GM19193 (cell line): ENCODE measurements around the gene SSTR1.

Experiments
- POLR2A ChIP-seq: IDR thresholded peaks from 4 replicates; pipeline ENCODE4 v1.6.1; 2011; ENCODE audit not compliant: insufficient read depth, insufficient read length; ENCODE audit errors: extremely low read depth

Gene SSTR1

DNA sequence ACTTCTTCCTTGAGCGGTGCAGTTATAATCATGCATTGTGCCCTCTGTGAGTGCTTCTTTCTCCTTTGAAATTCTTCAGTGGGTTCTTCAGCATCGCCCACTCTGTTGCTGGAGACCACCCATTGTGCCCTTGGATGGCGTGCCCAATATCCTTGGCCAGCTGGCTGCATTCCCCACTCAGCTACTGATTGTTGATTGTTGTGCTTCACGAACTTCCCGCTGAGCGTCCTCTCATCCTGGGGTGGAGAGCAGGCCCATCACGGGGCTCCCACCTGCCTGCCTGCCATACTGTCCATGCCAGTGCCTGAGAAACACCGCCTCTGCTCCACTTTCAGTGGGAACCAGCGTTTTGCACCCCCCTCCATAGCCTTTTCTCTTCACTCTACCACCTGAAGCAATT lies 8.6 kb upstream of the SSTR1 start:
- no peak for TF ChIP-seq POLR2A

DNA sequence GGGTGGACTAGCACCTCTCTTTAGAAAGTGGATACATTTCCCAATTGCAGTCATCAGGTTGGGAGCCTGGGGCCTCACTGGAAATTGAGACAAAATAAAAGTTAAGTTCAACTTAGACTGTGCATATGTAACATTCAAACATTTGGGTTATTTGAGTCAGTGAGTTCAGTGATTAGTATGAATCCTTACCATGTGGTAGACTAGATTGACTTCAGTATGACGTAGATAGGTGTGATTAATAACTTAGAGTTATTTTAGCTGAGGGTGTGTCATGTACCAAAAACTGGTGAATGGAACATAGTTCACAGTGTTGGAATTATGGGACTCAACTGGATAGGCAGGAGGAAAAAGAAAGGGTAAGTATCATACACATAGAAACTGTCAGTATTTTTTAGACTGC lies 8.0 kb upstream of the SSTR1 start:
- no peak for TF ChIP-seq POLR2A

DNA sequence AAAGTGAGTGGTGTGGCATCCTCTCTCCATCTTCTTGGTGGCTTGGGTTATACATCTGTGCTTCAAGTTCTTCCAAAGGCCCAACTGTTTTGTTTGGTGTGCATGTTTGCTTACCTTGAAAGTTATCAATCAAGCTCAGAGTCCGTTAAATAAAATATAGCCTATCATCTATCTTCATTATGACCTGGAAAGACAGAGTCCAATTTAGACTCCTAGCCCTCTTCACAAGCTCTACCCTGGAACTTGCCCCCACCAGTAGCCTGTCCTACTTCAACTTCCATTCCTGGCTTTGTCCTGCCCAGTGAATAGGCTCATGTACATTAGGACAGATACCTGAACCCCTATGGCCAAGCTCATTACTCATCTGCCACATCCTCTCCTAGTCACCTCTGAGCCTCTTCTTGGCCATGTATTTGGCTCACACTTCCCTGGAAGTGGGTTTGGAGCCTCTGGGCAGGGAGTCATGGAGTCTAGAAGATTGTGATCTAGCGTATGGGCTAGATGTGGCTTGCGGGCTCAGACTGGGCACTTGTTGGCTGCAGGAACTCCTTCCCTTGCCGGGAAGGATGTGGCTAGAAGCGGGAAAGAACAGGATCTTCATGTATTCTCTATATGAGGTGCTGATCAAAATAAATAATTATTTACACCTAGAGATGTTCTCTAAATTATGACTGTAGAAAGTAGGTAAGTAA lies 6.4 kb upstream of the SSTR1 start:
- no peak for TF ChIP-seq POLR2A

DNA sequence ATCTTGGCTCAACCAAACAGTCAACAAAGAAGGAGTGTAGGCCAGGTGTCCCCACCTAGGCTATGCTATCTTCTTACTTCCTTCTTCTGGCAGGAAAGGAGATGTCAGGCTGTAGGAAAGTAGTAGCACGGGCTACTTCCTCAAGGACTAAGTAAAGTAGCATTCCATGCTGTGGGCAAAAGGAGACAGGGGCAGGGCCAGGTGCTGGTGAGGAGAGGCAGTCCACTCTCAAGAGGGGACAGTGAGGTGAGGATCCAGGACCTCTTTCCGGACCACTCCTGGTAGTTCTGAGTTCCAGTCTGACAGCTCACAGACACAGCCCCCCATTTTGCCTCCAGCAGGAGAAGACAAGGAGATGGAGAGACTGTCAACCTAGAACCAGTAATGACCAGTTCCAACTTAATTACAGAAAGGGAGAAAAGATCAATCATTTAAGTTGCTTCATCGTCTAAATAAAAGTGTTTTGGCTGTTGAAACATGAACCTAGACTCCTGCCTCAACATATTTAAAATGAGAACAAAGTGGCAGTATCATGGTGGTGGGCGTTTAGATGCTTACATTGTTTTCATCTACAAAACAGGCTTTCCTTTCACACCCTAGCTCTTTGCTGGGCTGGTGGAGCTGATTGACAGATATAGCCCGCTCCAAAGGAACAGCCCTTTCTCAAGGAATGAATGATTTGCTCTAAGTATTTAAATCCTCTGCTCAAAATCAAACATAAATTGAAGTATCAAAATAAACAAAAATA lies 5.1 kb upstream of the SSTR1 start:
- TF ChIP-seq POLR2A, result no peak

GRCh38 chr14:38203929-38204718 lies 3.6 kb upstream of the SSTR1 start:
- TF ChIP-seq POLR2A, result no peak

DNA sequence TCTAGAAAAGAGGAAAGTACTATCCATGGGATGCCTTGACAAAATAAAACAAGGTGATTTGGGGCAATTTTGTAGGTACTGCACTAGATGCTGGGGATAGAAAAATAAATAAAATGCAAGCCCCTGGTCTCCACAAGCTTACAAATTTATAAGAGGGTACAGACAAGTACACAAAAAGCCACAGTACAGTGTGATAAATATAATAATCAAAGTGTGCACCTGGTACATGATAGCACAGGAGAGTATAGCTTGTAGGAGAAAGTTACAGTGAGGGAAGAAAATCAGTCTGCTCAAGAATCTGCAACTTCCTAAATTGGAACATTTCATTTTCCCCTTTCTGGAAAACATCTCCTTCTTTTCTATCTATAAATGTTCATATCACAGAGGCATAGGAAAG lies 3.0 kb upstream of the SSTR1 start:
- no peak for TF ChIP-seq POLR2A

DNA sequence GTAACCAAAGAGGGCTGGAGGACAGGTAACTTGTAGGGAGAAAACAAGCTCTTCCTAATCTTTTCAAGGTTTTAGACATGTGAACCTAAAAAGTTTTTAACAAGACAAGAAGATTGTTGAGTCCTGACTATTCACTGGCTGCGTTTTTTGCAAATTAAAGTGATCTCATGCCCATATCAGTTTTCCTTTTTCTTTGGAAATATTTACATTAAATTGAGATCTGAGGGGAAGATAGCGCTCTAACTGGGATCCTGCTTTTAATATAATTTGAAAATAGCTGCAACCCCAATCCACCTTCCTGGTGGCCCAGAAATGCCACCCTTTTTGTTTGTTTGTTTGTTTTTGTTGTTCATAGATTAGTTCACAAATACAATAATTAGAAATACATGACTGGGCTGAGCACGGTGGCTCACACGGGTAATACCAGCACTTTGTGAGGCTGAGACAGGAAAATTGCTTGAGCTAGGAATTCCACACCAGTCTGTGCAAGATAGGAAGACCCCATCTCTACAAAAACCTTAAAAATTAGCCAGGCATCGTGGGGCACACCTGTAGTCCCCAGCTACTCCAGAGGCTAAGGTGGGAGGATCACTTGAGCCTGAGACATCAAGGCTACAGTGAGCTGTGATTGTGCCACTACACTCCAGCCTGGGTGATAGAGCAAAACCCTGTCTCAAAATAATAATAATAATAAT lies 2.4 kb upstream of the SSTR1 start:
- no peak for TF ChIP-seq POLR2A

DNA sequence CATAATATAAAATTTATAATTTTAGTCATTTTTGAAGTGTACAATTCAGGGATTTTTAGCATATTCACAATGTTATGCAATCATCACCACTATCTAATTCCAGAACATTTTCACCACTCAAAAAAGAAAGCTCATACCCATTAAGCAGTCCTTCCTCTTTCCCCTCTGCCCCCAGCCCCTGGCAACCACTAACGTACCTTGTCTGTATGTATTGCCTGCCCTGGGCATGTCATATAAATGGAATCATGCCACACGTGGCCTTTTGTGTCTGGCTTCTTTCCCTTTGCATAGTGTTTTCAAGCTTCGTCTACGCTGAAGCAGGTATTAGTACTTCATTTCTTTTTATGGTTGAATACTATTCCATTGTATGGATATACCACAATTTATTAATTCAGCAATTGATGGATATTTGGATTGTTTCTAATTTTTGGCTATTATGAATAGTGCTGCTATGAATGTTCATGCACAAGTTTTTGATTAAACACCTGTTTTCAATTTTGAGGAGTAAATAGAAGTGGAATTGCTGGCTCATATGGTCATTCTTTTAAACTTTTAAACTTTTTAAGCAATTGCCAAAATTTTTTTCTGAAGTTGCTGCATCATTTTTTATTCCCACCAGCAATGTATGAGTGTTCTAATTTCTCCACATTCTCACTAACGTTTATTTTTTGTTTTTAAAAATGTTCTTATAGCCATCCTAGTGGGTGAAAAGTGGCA lies 1.6 kb upstream of the SSTR1 start:
- TF ChIP-seq POLR2A, result no peak

GRCh38 chr14:38206689-38207376 lies 871 bp upstream of the SSTR1 start:
- no peak for TF ChIP-seq POLR2A

GRCh38 chr14:38207377-38207735 lies 348 bp upstream of the SSTR1 start:
- TF ChIP-seq POLR2A, result no peak

GRCh38 chr14:38208618-38209562 lies 1.2 kb downstream of the SSTR1 start:
- TF ChIP-seq POLR2A, result no peak

DNA sequence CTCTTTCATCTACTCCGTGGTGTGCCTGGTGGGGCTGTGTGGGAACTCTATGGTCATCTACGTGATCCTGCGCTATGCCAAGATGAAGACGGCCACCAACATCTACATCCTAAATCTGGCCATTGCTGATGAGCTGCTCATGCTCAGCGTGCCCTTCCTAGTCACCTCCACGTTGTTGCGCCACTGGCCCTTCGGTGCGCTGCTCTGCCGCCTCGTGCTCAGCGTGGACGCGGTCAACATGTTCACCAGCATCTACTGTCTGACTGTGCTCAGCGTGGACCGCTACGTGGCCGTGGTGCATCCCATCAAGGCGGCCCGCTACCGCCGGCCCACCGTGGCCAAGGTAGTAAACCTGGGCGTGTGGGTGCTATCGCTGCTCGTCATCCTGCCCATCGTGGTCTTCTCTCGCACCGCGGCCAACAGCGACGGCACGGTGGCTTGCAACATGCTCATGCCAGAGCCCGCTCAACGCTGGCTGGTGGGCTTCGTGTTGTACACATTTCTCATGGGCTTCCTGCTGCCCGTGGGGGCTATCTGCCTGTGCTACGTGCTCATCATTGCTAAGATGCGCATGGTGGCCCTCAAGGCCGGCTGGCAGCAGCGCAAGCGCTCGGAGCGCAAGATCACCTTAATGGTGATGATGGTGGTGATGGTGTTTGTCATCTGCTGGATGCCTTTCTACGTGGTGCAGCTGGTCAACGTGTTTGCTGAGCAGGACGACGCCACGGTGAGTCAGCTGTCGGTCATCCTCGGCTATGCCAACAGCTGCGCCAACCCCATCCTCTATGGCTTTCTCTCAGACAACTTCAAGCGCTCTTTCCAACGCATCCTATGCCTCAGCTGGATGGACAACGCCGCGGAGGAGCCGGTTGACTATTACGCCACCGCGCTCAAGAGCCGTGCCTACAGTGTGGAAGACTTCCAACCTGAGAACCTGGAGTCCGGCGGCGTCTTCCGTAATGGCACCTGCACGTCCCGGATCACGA lies 2.2 kb downstream of the SSTR1 start:
- no peak for TF ChIP-seq POLR2A
